Thoracic aorta (tissue), 2 donors: ENCODE measurements around the gene FCN3. TPM values are rescaled to one million over a fixed set of nuclear protein-coding genes. Genes with fewer than 3 reads are reported as not detected.

Experiments used
- ATAC-seq: fragments of 150-250 bp; one replicate; pipeline ENCODE4 v1.8.0; 2017; ENCODE audit warnings: low read depth; ENCODE audit not compliant: insufficient number of reproducible peaks, low FRiP score
- DNase-seq: peaks from one replicate; pipeline ENCODE4 v3.0.0-alpha.2; 2020; ENCODE audit warnings: low spot score
- H3K27ac ChIP-seq, 2 donors: fragments of 200-600 bp; sonication (generic); 1 replicate in 1 of 2; 2 replicates in 1 of 2; pipeline ENCODE4 v1.5.1; 2016; ENCODE audit warnings: mild to moderate bottlenecking in 2 of 2, moderate library complexity in 2 of 2
- H3K27me3 ChIP-seq: fragments of 200-600 bp; sonication (generic); replicated peaks from 2 replicates; pipeline ENCODE4 v1.6.0; 2016; ENCODE audit warnings: mild to moderate bottlenecking; ENCODE audit not compliant: insufficient read depth
- H3K36me3 ChIP-seq: fragments of 200-600 bp; sonication (generic); one replicate; pipeline ENCODE4 v1.5.1; 2016
- H3K4me1 ChIP-seq, 2 donors: fragments of 200-600 bp; sonication (generic); 1 replicate in 1 of 2; 2 replicates in 1 of 2; pipeline versions ENCODE4 v1.5.1 to v1.6.0; 2016; ENCODE audit warnings: low read depth in 2 of 2, mild to moderate bottlenecking in 1 of 2; ENCODE audit not compliant: control insufficient read depth in 1 of 2
- H3K4me3 ChIP-seq: fragments of 200-600 bp; sonication (generic); 2 replicates; pipeline ENCODE4 v1.5.1; 2016; ENCODE audit warnings: mild to moderate bottlenecking
- H3K9me3 ChIP-seq: fragments of 200-600 bp; sonication (generic); 2 replicates; pipeline ENCODE4 v1.5.1; 2016
- total RNA-seq, 2 donors: library from RNA; depleted of rRNA; stranded (reverse); fragments of >200 nt; gene quantifications; one replicate each; pipeline versions ENCODE4 v1.1.0 to v1.2.3, GENCODE V29; 2016
- TF ChIP-seq, protein P1 (sequence below): fragments of 200-600 bp; sonication (generic); IDR thresholded peaks from one replicate; pipeline ENCODE4 v1.5.1; 2019; ENCODE audit warnings: antibody characterized with exemption

Gene FCN3
- 1 to 10 TPM; 3.5 to 4.5 TPM for total RNA-seq

- TF ChIP-seq, protein P1, sequence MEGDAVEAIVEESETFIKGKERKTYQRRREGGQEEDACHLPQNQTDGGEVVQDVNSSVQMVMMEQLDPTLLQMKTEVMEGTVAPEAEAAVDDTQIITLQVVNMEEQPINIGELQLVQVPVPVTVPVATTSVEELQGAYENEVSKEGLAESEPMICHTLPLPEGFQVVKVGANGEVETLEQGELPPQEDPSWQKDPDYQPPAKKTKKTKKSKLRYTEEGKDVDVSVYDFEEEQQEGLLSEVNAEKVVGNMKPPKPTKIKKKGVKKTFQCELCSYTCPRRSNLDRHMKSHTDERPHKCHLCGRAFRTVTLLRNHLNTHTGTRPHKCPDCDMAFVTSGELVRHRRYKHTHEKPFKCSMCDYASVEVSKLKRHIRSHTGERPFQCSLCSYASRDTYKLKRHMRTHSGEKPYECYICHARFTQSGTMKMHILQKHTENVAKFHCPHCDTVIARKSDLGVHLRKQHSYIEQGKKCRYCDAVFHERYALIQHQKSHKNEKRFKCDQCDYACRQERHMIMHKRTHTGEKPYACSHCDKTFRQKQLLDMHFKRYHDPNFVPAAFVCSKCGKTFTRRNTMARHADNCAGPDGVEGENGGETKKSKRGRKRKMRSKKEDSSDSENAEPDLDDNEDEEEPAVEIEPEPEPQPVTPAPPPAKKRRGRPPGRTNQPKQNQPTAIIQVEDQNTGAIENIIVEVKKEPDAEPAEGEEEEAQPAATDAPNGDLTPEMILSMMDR = no peak
- no peak within 1 kb of the TSS for H3K27ac ChIP-seq
- no peak for DNase-seq
- no peak within 1 kb of the TSS for H3K4me3 ChIP-seq
- H3K4me1 ChIP-seq = no peaks in the 10 kb centered on the region
- H3K36me3 ChIP-seq = no peaks in the 10 kb centered on the region
- no peaks in the 10 kb centered on the region for H3K27me3 ChIP-seq
- no peak for ATAC-seq
- H3K9me3 ChIP-seq = no peaks in the 10 kb centered on the region
These were observed at the start of gene FCN3 for GRCh38 chr1:27374362-27375086. Gene FCN3, minus strand, starts transcription at chr1:27374824. Its CDS starts 6 bp downstream, at chr1:27374818.

DNA sequence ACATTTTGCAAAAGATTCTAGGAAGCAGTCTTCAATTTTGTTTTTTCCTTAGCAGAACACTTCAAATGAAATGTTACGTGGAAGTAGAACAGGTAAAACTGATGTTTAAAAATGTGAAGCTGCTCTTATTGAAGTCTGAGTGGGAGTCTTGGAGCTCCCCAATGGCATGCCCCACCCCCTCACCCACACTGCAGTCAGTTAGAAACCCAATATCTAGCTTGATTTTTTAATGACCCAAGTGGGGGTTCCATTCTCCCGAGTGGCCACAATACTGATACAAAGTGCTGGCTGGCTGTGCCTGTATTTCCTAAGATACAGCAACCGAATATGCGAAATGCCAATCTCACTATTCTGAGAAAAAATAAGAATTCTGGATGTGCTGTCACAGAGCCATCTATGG lies 49.1 kb upstream of the FCN3 start:
- no peaks in the 10 kb centered on the region for H3K9me3 ChIP-seq
- TF ChIP-seq, protein P1 = no peak
- H3K27ac ChIP-seq = peak overlapping the region in 1 of 2 donors; percentile 3
- ATAC-seq = no peak
- DNase-seq = no peak
- peaks cover 35 to 71% of the 10 kb centered on the region in 2 donors for H3K4me1 ChIP-seq
- no peaks in the 10 kb centered on the region for H3K36me3 ChIP-seq
- H3K4me3 ChIP-seq = no peak overlapping the region
- H3K27me3 ChIP-seq = no peaks in the 10 kb centered on the region

- no peaks in the 10 kb centered on the region for H3K9me3 ChIP-seq
- TF ChIP-seq, protein P1 = no peak
- peak; percentile 79 for ATAC-seq
- peak overlapping the region; percentile 49 to 83 for H3K27ac ChIP-seq
- no peaks in the 10 kb centered on the region for H3K27me3 ChIP-seq
- H3K4me1 ChIP-seq = peaks cover 26 to 49% of the 10 kb centered on the region in 2 donors
- H3K36me3 ChIP-seq = peaks cover 37% of the 10 kb centered on the region
- no peak overlapping the region for H3K4me3 ChIP-seq
- DNase-seq = no peak
These were observed 43.9 kb upstream of the FCN3 start for GRCh38 chr1:27418326-27419185.

- no peaks in the 10 kb centered on the region for H3K9me3 ChIP-seq
- H3K27ac ChIP-seq = peak overlapping the region; percentile 49 to 83
- TF ChIP-seq, protein P1 = no peak
- peaks cover 46% of the 10 kb centered on the region for H3K36me3 ChIP-seq
- DNase-seq (no peak), ATAC-seq (no peak)
- H3K4me1 ChIP-seq = peaks cover 26 to 47% of the 10 kb centered on the region in 2 donors
- no peak overlapping the region for H3K4me3 ChIP-seq
- H3K27me3 ChIP-seq = no peaks in the 10 kb centered on the region
These were observed 43.1 kb upstream of the FCN3 start for GRCh38 chr1:27417713-27418112.

DNA sequence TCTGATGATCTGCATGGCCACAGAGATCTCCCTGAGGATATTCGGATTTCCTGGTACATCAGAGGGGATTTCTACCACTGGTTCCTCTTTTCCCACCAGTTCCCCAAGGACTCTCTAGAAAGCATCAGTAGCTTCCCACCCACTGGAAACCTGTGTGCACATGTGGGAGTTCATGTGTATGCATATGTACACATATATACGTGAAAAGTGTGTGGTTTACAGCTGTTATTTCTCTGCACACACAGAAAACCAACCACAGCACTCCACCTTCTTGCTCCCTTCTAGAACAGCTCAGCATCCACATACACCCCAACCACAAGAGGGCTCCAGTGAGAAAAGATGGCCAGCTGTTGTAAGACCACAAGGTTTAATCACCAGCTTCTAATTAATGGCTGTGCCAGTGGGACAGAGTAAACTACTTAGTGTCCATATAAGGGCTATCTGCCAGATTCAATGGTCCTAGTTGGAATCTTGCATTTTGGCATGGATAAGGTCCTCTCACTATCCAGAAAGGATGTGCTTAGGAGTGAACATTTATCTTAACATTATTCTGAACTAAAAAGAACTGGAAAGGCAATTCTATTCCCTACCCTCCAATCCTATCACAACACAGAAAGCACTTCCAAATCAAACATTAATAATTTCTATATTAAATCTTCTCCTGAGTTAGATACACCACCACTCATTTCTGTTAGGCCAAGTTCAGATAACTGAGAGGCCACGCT lies 41.9 kb upstream of the FCN3 start:
- peaks cover 55% of the 10 kb centered on the region for H3K36me3 ChIP-seq
- H3K27me3 ChIP-seq = no peaks in the 10 kb centered on the region
- no peaks in the 10 kb centered on the region for H3K9me3 ChIP-seq
- no peak for DNase-seq
- no peak overlapping the region for H3K4me3 ChIP-seq
- ATAC-seq = no peak
- H3K4me1 ChIP-seq = peaks cover 24 to 39% of the 10 kb centered on the region in 2 donors
- TF ChIP-seq, protein P1 = peak; percentile 44
- no peak overlapping the region for H3K27ac ChIP-seq
